Loucy (cell line): ENCODE data around the gene CDKN2B-AS1.

Experiments used
- H2AFZ ChIP-seq: fragments of 200-600 bp; sonication (generic); 2 replicates; pipeline ENCODE4 v1.6.0; 2016; ENCODE audit warnings: antibody characterized with exemption, mild to moderate bottlenecking, low read length, moderate library complexity
- H3F3A ChIP-seq: fragments of 200-600 bp; 2 replicates; pipeline ENCODE4 v1.6.0; 2016; ENCODE audit warnings: antibody characterized with exemption, low read depth, mild to moderate bottlenecking
- H3K27me3 ChIP-seq: fragments of 200-600 bp; sonication (generic); 2 replicates; pipeline ENCODE4 v1.6.1; 2014; ENCODE audit warnings: low read length, mild to moderate bottlenecking; ENCODE audit not compliant: insufficient read depth, poor library complexity, severe bottlenecking
- H3K36me3 ChIP-seq: fragments of 200-600 bp; sonication (generic); 2 replicates; pipeline ENCODE4 v1.6.1; 2016; ENCODE audit warnings: low read length; ENCODE audit not compliant: insufficient read depth
- H3K4me1 ChIP-seq: fragments of 200-600 bp; sonication (generic); 2 replicates; pipeline ENCODE4 v1.5.1; 2014; ENCODE audit warnings: low read length, mild to moderate bottlenecking; ENCODE audit not compliant: insufficient read depth, poor library complexity, severe bottlenecking
- H3K4me2 ChIP-seq: fragments of 200-600 bp; sonication (generic); 2 replicates; pipeline ENCODE4 v1.6.0; 2014; ENCODE audit warnings: antibody characterized with exemption, low read length, low read depth, mild to moderate bottlenecking; ENCODE audit not compliant: poor library complexity, severe bottlenecking
- H3K4me3 ChIP-seq: fragments of 200-600 bp; sonication (generic); 2 replicates; pipeline ENCODE4 v1.5.1; 2014; ENCODE audit warnings: low read length, mild to moderate bottlenecking, mixed read lengths; ENCODE audit not compliant: poor library complexity, severe bottlenecking
- H3K79me2 ChIP-seq: fragments of 200-600 bp; sonication (generic); 2 replicates; pipeline ENCODE4 v1.6.1; 2014; ENCODE audit warnings: low read length; ENCODE audit not compliant: insufficient read depth
- H3K9ac ChIP-seq: fragments of 200-600 bp; sonication (generic); 2 replicates; pipeline ENCODE4 v1.6.0; 2014; ENCODE audit warnings: mild to moderate bottlenecking, low read depth, low read length, moderate library complexity; ENCODE audit not compliant: poor library complexity, severe bottlenecking
- H3K9me2 ChIP-seq: fragments of 200-600 bp; sonication (generic); replicated peaks from 2 replicates; pipeline ENCODE4 v1.6.1; 2016; ENCODE audit warnings: low read depth, low read length, mixed read lengths
- H3K9me3 ChIP-seq: fragments of 200-600 bp; sonication (generic); 2 replicates; pipeline ENCODE4 v1.6.1; 2014; ENCODE audit warnings: mild to moderate bottlenecking, antibody characterized with exemption, low read length, low read depth; ENCODE audit not compliant: insufficient read depth
- H4K20me1 ChIP-seq: fragments of 200-600 bp; sonication (generic); 2 replicates; pipeline ENCODE4 v1.6.0; 2014; ENCODE audit warnings: antibody characterized with exemption, low read length, mild to moderate bottlenecking; ENCODE audit not compliant: insufficient read depth, poor library complexity, severe bottlenecking
- CTCF ChIP-seq: fragments of 200-600 bp; sonication (generic); conservative IDR thresholded peaks from 2 replicates; pipeline ENCODE4 v1.5.1; 2014; ENCODE audit warnings: mild to moderate bottlenecking, antibody characterized with exemption, low read length
- EZH2phosphoT487 ChIP-seq: fragments of 200-600 bp; IDR thresholded peaks from 2 replicates; pipeline ENCODE4 v1.6.1; 2018; ENCODE audit warnings: antibody characterized with exemption, mild to moderate bottlenecking, moderate library complexity, borderline replicate concordance

CDKN2B-AS1 gene

GRCh38 chr9:22043928-22044327 lies 49.3 kb downstream of the CDKN2B-AS1 start:
- Histone ChIP-seq H3K4me3 (no peak overlapping the region), H3K9me3 (no peaks in the 10 kb centered on the region), H3K9me2 (no peaks in the 10 kb centered on the region), H3K4me2 (no peak overlapping the region), H2AFZ (no peak overlapping the region), H3K9ac (no peak overlapping the region), H3K4me1 (peaks cover 8% of the 10 kb centered on the region), H3F3A (no peaks in the 10 kb centered on the region), H3K79me2 (no peaks in the 10 kb centered on the region), H3K27me3 (no peaks in the 10 kb centered on the region), H4K20me1 (no peaks in the 10 kb centered on the region), H3K36me3 (no peaks in the 10 kb centered on the region)
- TF ChIP-seq CTCF (no peak), EZH2phosphoT487 (no peak)

- Histone ChIP-seq H3K36me3 (no peaks in the 10 kb centered on the region), H3K27me3 (no peaks in the 10 kb centered on the region), H3K4me1 (peaks cover 14% of the 10 kb centered on the region), H3K79me2 (no peaks in the 10 kb centered on the region), H3K9me2 (no peaks in the 10 kb centered on the region), H4K20me1 (no peaks in the 10 kb centered on the region), H2AFZ (no peak overlapping the region), H3K9ac (no peak overlapping the region), H3K4me2 (no peak overlapping the region), H3K9me3 (no peaks in the 10 kb centered on the region), H3F3A (no peaks in the 10 kb centered on the region), H3K4me3 (no peak overlapping the region)
- no peak for TF ChIP-seq EZH2phosphoT487
- no peak for TF ChIP-seq CTCF
Observed at GRCh38 chr9:22044583-22044982, 50.0 kb downstream of the CDKN2B-AS1 start.

GRCh38 chr9:22045423-22045822 lies 50.8 kb downstream of the CDKN2B-AS1 start:
- Histone ChIP-seq H3K79me2 (no peaks in the 10 kb centered on the region), H3K9me2 (no peaks in the 10 kb centered on the region), H2AFZ (no peak overlapping the region), H4K20me1 (no peaks in the 10 kb centered on the region), H3K9ac (no peak overlapping the region), H3K9me3 (no peaks in the 10 kb centered on the region), H3K4me1 (peaks cover 22% of the 10 kb centered on the region), H3K36me3 (no peaks in the 10 kb centered on the region), H3F3A (peaks cover 1% of the 10 kb centered on the region; the same call in 1 of the 2 replicates), H3K4me2 (no peak overlapping the region), H3K27me3 (no peaks in the 10 kb centered on the region), H3K4me3 (no peak overlapping the region)
- TF ChIP-seq EZH2phosphoT487, result no peak
- no peak for TF ChIP-seq CTCF
